Natural killer cell (primary cell): ENCODE measurements around the gene MAGEC3. TPM values are rescaled to one million over a fixed set of nuclear protein-coding genes. Genes with fewer than 3 reads are reported as not detected.

Experiments
- ATAC-seq, 3 donors: fragments of 150-1000 bp in 2 of 3; fragments of 200-7000 bp in 1 of 3; cut with Tn5 transposase; 1 replicate in 1 of 3; 2 replicates in 2 of 3; pipeline ENCODE4 v1.10.0; 2021; ENCODE audit warnings: mild to moderate bottlenecking in 2 of 3, moderate library complexity in 2 of 3
- DNase-seq, 2 donors: peaks; one replicate each; pipeline versions ENCODE4 v3.0.0 to v3.0.0-alpha.2; 2013 to 2021; ENCODE audit warnings: mixed read lengths in 1 of 2
- H3K27ac ChIP-seq: one replicate; pipeline ENCODE4 v1.5.1; 2013; ENCODE audit warnings: mild to moderate bottlenecking, low read length
- H3K27me3 ChIP-seq: one replicate; pipeline ENCODE4 v1.6.1; 2013; ENCODE audit warnings: low read length; ENCODE audit not compliant: control insufficient read depth, insufficient read depth
- H3K36me3 ChIP-seq: one replicate; pipeline ENCODE4 v1.6.1; 2013; ENCODE audit warnings: low read length; ENCODE audit not compliant: control insufficient read depth, insufficient read depth
- H3K4me1 ChIP-seq: one replicate; pipeline ENCODE4 v1.6.1; 2013; ENCODE audit warnings: low read length; ENCODE audit not compliant: control insufficient read depth, insufficient read depth
- H3K4me3 ChIP-seq: one replicate; pipeline ENCODE4 v1.5.1; 2013; ENCODE audit warnings: low read length
- H3K9me3 ChIP-seq: one replicate; pipeline ENCODE4 v1.6.1; 2013; ENCODE audit warnings: low read length; ENCODE audit not compliant: control insufficient read depth, insufficient read depth
- H3K27ac Mint-ChIP-seq, 2 donors: one replicate each; pipeline ENCODE4 v1.8.0; 2022; ENCODE audit warnings: mild to moderate bottlenecking in 2 of 2, mixed read lengths in 2 of 2, moderate library complexity in 1 of 2
- H3K27me3 Mint-ChIP-seq, 2 donors: one replicate each; pipeline ENCODE4 v1.8.0; 2022; ENCODE audit warnings: low read depth in 2 of 2, mixed read lengths in 2 of 2
- H3K36me3 Mint-ChIP-seq: one replicate; pipeline ENCODE4 v1.8.0; 2022; ENCODE audit warnings: mixed read lengths
- H3K4me1 Mint-ChIP-seq, 2 donors: one replicate each; pipeline ENCODE4 v1.8.0; 2022; ENCODE audit warnings: mixed read lengths in 2 of 2
- H3K4me3 Mint-ChIP-seq: one replicate; pipeline ENCODE4 v1.8.0; 2022; ENCODE audit warnings: mild to moderate bottlenecking, moderate library complexity, mixed read lengths
- H3K9me3 Mint-ChIP-seq, 2 donors: one replicate each; pipeline ENCODE4 v1.8.0; 2022; ENCODE audit warnings: mixed read lengths in 2 of 2
- CTCF ChIP-seq: fragments of 200-600 bp; IDR thresholded peaks from one replicate; pipeline ENCODE4 v1.8.0; 2022; ENCODE audit warnings: antibody characterized with exemption
- WGBS: methylation state at CpG from one replicate; pipeline ENCODE4 v1.1.7; 2013; ENCODE audit warnings: missing lambda C conversion rate; ENCODE audit not compliant: insufficient coverage; 5-methylcytosine and 5-hydroxymethylcytosine counted together
- intact Hi-C: fragments of 100-400 bp; cut with micrococcal nuclease; formaldehyde crosslinking; loops from one replicate; pipeline ENCODE4 v1.14.2; 2022
- total RNA-seq, 4 donors: library from RNA; stranded (reverse); fragments of 120-200 nt in 1 of 4; gene quantifications; one replicate each; pipeline versions ENCODE4 v1.2.3 to v1.2.4, GENCODE V29; 2013 to 2022

MAGEC3 gene
- total RNA-seq, 3 donors from 2014 or later (not counting 1 experiment from before 2014, with no cell fraction given): not detected

- DNase-seq (no peak), ATAC-seq (no peak)
- Mint-ChIP-seq H3K4me1 (no peaks in the 10 kb centered on the region), H3K9me3 (no peaks in the 10 kb centered on the region), H3K36me3 (no peaks in the 10 kb centered on the region), H3K27ac (no peak overlapping the region), H3K4me3 (no peak overlapping the region), H3K27me3 (no peaks in the 10 kb centered on the region)
- no peak overlapping the region for H3K4me3 ChIP-seq
- no peaks in the 10 kb centered on the region for H3K9me3 ChIP-seq
- 88% methylated on average over 4 of the region's 7 CpGs for WGBS
- TF ChIP-seq CTCF: no peak
- H3K27me3 ChIP-seq: no peaks in the 10 kb centered on the region
- intact Hi-C loops: no loop called here
- no peak overlapping the region for H3K27ac ChIP-seq
- H3K4me1 ChIP-seq: no peaks in the 10 kb centered on the region
- H3K36me3 ChIP-seq: no peaks in the 10 kb centered on the region
Observed at GRCh38 chrX:141945426-141945825, 107.3 kb downstream of the MAGEC3 start.

GRCh38 chrX:141947350-141947749 lies 109.2 kb downstream of the MAGEC3 start:
- no peak for ATAC-seq
- Histone ChIP-seq H3K4me1 (no peaks in the 10 kb centered on the region), H3K27me3 (no peaks in the 10 kb centered on the region), H3K27ac (no peak overlapping the region), H3K4me3 (no peak overlapping the region), H3K36me3 (no peaks in the 10 kb centered on the region), H3K9me3 (no peaks in the 10 kb centered on the region)
- H3K27ac Mint-ChIP-seq: no peak overlapping the region
- H3K36me3 Mint-ChIP-seq: no peaks in the 10 kb centered on the region
- no peak for TF ChIP-seq CTCF
- intact Hi-C loops: no loop called here
- peaks cover 0 to 10% of the 10 kb centered on the region in 2 donors for H3K9me3 Mint-ChIP-seq
- H3K27me3 Mint-ChIP-seq: no peaks in the 10 kb centered on the region
- no peaks in the 10 kb centered on the region for H3K4me1 Mint-ChIP-seq
- no peak for DNase-seq
- WGBS: no CpG with 5 or more reads among the region's 3 CpGs
- H3K4me3 Mint-ChIP-seq: no peak overlapping the region

Other genes starting within 250 kb of the MAGEC3 start
- gene SPANXA2, start 248.6 kb upstream of the MAGEC3 start, total RNA-seq: not detected
- gene SPANXD, start 139.6 kb upstream of the MAGEC3 start, total RNA-seq: not detected
- not detected for gene MAGEC1, start 65.6 kb downstream of the MAGEC3 start, total RNA-seq